GM18909 (cell line): Measurements from ENCODE around the gene GRB14.

Source experiments
- ATAC-seq: cut with Tn5 transposase; IDR thresholded peaks from one replicate; pipeline ENCODE4 v1.9.1; 2021; ENCODE audit warnings: mild to moderate bottlenecking; ENCODE audit not compliant: unreplicated experiment, poor library complexity

Gene GRB14

DNA sequence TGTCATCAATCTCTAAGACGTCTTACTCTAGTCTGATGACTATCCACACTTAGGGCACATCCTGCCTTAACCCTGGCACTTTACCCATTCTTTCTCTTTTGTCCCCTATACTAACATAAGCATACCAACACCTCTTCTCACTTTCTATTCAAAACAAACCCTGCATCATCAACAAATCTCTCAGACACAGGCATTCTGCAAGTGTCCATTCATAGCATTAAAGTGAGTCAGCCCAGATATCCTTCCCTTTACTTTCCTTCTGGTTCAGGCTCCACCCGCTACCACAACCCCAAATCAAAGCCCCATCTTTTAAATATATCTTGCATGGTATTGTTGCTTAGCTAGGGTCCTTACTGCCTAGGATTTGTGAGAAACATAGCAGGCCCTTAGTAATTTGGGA, 3.8 kb downstream of the GRB14 start:
- ATAC-seq = no peak

DNA sequence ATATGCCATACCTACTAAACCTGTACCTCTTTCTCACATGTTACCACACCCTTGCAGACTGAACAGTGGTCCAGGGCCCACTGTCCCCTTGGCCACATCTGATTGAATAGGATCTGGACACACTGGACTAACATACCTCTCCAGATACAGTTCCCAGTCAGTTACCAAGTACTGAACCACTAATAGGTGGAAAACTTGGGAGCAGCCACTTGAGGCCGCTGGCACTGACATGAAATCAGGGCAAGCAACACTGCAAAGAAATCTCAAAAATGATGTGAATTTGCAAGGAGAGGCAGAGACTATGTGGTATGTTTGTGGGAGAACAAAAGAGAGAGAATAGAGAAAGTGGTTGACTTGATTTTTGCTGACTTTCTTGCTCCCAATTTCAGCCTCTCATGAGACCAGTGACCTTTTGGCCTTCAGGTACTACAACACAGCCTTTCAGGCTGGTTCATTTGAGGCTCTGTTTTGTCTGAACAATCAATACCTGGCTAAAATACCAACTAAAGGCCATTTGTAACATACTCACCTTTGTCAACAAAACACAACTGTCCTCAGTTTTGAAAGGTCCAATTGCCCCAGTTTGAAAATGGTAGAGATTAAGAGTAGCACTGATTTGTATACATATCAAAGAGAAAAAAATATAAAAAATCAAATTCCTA, 7.8 kb downstream of the GRB14 start:
- ATAC-seq = no peak

- ATAC-seq = no peak
Observed at GRCh38 chr2:164609790-164610189, 11.5 kb downstream of the GRB14 start.

DNA sequence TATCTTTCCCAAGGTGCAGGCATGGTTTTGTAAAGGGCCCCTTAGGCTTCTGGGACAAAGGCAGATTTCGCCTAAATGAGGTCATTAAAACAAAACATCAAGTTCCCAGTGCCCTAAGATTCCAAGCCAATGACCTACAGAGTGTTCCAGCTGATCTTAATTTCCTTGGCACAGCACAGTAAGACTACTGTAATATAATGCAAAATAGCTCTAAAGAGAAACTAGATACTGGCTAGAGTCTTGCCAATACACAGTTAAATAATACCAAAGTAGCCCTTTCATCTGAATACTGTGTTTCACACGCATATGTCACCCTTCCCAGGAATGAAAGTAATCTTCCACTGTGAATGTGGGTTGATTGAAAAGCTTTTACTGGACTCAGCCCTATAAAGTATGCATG, 14.7 kb downstream of the GRB14 start:
- ATAC-seq = no peak

DNA sequence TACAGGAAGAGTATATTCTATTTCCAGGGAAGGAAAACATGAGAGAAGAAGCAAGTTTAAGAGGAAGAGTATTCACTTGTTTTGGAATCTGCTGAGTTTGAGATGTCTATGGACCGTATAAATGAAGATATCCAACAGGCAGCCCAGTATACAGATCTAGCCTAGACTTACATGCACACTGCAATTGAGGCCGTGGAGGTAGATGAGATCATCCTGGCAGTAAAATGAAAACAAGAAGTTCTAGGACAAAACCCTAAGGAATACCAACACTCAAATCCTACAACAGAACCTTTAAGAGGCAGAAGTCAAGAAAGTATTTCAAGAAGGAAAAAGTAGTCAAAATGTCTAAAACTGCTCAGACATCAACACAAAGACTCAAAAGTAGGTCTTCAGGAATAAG, 16.0 kb downstream of the GRB14 start:
- ATAC-seq = no peak

GRCh38 chr2:164600763-164601162, 20.5 kb downstream of the GRB14 start:
- no peak for ATAC-seq

DNA sequence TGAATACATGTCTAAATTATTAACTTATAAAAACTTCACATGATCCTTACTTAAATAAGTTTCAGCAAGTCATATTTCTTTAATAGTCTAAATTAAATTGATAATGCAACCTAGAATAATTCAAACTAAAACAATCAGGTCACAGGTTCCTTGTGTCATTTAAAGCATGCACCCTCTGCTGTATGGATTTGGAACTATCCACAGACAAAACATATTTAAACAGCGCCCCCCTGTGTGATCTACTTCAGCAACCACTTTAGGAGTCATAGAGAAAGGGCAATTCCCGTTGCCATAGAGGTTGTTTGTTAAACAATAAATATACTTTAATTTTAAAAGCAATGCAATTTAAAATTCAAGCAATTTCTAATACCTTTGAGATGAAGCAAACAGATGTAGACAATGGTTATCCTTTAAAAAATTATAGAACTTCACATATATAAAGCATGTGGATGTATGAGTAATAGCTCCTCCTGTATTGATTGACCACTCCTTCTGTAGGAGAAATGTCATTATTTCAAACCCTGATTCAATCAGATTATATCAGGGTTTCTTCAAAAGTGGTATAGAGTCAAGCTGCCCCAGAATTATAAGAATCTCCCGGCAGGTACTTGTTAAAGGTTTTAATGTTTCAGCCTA, 21.2 kb downstream of the GRB14 start:
- ATAC-seq = peak; percentile 97

- ATAC-seq = no peak
Observed at GRCh38 chr2:164597983-164598382, 23.3 kb downstream of the GRB14 start.

- ATAC-seq = no peak
Observed at GRCh38 chr2:164595031-164595430, 26.3 kb downstream of the GRB14 start.

DNA sequence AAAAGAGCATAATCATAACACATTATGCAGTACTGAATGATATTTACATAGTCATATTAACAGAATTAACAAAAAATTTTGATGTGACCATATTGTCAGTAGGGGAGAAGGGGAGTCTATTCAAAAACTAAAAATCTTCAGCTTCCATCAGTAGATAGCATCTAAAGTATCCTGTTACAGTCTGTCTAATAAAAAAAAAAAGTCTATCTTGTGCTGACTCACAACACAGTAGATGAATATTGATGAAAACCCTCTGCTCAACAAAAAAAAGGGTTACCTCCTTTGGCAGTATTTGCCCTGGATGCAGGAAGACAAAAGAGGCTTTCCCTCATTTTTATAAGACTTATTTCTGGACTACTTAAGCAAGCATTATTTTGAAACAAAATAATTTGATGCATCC, 27.3 kb downstream of the GRB14 start:
- ATAC-seq = no peak

- no peak for ATAC-seq
Observed at GRCh38 chr2:164593541-164593940, 27.7 kb downstream of the GRB14 start.

DNA sequence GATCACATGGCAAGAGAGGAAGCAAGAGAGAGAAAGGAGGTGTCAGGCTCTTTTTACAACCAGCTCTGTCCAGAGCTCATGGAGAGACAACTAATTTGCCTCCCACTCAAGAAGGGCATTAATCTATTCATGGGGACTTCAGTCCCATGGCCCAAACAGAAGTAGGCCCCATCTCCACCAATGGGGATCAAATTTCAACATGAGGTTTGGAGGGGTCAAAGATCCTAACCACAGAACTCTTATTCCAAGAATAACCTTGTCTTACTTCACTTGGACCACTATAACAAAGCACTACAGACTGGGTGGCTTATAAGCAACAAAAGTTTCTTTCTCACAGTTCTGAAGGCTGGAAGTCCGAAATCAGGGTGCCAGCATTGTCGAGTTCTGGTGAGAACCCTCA, 31.8 kb downstream of the GRB14 start:
- ATAC-seq = no peak

- ATAC-seq = no peak
Observed at GRCh38 chr2:164581050-164581449, 40.2 kb downstream of the GRB14 start.

GRCh38 chr2:164574931-164575330, 46.4 kb downstream of the GRB14 start:
- no peak for ATAC-seq

DNA sequence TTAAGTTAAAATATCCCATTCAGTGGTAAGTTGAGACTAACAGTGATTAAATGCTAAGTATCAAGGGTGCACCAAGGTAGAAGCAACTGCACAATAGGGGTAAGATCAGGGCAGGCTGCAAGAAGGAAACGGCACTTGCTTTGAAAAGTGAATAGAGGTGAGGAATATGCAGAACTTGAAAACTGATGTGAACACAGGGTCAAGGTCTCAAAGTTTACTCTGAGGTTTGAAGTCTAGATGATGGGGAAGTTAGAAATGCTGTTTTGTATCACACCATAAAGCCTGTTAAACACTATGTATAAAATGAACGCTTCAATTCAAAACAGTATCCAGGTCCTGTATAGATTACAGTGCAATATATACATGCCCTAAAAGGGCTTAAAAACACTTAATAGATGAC, 50.8 kb downstream of the GRB14 start:
- ATAC-seq = no peak

- no peak for ATAC-seq
Observed at GRCh38 chr2:164569378-164569777, 51.9 kb downstream of the GRB14 start.

GRCh38 chr2:164568317-164568716, 53.0 kb downstream of the GRB14 start:
- ATAC-seq = no peak

DNA sequence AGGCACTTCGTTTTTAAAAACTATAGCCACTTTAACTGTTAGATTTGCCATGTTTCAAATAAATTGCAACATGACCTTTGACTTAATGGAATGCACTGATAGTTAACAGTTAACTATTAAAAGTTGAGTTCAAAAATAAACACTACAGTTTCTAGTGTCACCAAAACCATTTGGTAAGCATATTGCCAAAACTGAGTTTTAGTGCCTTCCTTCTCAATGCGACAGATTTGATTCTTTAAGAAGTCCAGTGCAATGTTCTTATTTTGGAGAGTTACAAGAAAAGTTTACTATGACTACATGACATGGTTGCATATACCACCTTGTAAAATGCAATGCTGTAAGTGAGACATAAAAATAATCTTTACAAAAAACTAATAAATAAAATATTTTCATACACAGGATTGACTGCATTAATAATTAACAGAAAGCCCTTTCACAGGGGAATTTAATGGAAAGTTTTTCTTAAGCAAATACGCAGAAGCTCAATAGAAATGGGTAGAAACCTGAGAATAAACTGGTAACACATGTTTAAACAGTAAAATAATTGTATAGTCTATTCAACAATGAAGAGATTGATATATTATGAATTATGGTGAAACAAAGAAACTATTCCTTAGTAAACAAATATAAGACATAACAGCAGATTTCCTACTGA, 53.8 kb downstream of the GRB14 start:
- ATAC-seq = no peak

GRCh38 chr2:164565359-164565758, 55.9 kb downstream of the GRB14 start:
- no peak for ATAC-seq

GRCh38 chr2:164562666-164563065, 58.6 kb downstream of the GRB14 start:
- ATAC-seq = no peak

GRCh38 chr2:164561991-164562390, 59.3 kb downstream of the GRB14 start:
- ATAC-seq = no peak

GRCh38 chr2:164561416-164561815, 59.9 kb downstream of the GRB14 start:
- ATAC-seq = no peak
